ENCODE results near the gene FBXW8. TPM values are rescaled to one million over a fixed set of nuclear protein-coding genes. Genes with fewer than 3 reads are reported as not detected.

The FBXW8 gene
- total RNA-seq, 4 donors from 2014 or later, result 7.4 to 15.4 (median 10.2) TPM

- 46 to 66% methylated on average over 13 of the region's 13 CpGs for WGBS, 2 donors
- Histone ChIP-seq H3K9me3 (no peaks in the 10 kb centered on the region), H3K4me1 (peaks cover 0 to 6% (median 0%) of the 10 kb centered on the region in 3 donors), H3K36me3 (no peaks in the 10 kb centered on the region), H3K27ac (no peak overlapping the region), H3K4me3 (no peak overlapping the region), H3K27me3 (peaks cover 0 to 34% (median 0%) of the 10 kb centered on the region in 4 donors)
- intact Hi-C loops (cut with DNase I), result no loop called here
- no peak for TF ChIP-seq CTCF (IDR thresholded peaks at IDR 0.05)
- no peak for TF ChIP-seq POLR2A (IDR thresholded peaks at IDR 0.05)
- DNase-seq, result no peak
Measured at GRCh38 chr12:116864371-116865160, 46.2 kb upstream of the FBXW8 start.

- TF ChIP-seq CTCF (IDR thresholded peaks at IDR 0.05), result no peak
- TF ChIP-seq POLR2A (IDR thresholded peaks at IDR 0.05), result no peak
- Histone ChIP-seq H3K4me3 (no peak overlapping the region), H3K4me1 (no peaks in the 10 kb centered on the region), H3K9me3 (no peaks in the 10 kb centered on the region), H3K36me3 (no peaks in the 10 kb centered on the region), H3K27ac (no peak overlapping the region), H3K27me3 (peaks cover 0 to 35% (median 0%) of the 10 kb centered on the region in 4 donors)
- 85 to 91% methylated on average over 2 of the region's 2 CpGs for WGBS, 2 donors
- DNase-seq, result no peak
- intact Hi-C loops (cut with DNase I), result no loop called here
Measured at GRCh38 chr12:116867523-116867922, 43.2 kb upstream of the FBXW8 start.

- Histone ChIP-seq H3K36me3 (no peaks in the 10 kb centered on the region), H3K4me1 (no peaks in the 10 kb centered on the region), H3K27me3 (peaks cover 0 to 42% (median 0%) of the 10 kb centered on the region in 4 donors), H3K4me3 (no peak overlapping the region), H3K27ac (no peak overlapping the region), H3K9me3 (peaks cover 0 to 8% (median 5%) of the 10 kb centered on the region in 3 donors)
- TF ChIP-seq CTCF (IDR thresholded peaks at IDR 0.05) (no peak), POLR2A (IDR thresholded peaks at IDR 0.05) (no peak)
- DNase-seq, result no peak
- intact Hi-C loops (cut with DNase I), result no loop called here
- 62 to 78% methylated on average over 1 to 4 of the region's 4 CpGs for WGBS, 2 donors
Measured at GRCh38 chr12:116870306-116870705, 40.4 kb upstream of the FBXW8 start.

- Histone ChIP-seq H3K27ac (no peak overlapping the region), H3K4me1 (peaks cover 12 to 16% (median 13%) of the 10 kb centered on the region in 3 donors), H3K9me3 (peaks cover 0 to 8% (median 5%) of the 10 kb centered on the region in 3 donors), H3K4me3 (no peak overlapping the region), H3K36me3 (no peaks in the 10 kb centered on the region), H3K27me3 (peaks cover 0 to 78% (median 3%) of the 10 kb centered on the region in 4 donors)
- WGBS, 2 donors, result 77 to 81% methylated on average over 3 to 4 of the region's 4 CpGs
- no peak for TF ChIP-seq POLR2A (IDR thresholded peaks at IDR 0.05)
- TF ChIP-seq CTCF (IDR thresholded peaks at IDR 0.05), result no peak
- intact Hi-C loops (cut with DNase I), result no loop called here
- no peak for DNase-seq
Measured at GRCh38 chr12:116874324-116874995, 36.3 kb upstream of the FBXW8 start.

Data from esophagus squamous epithelium (tissue), 5 donors.